Activated CD8-positive, alpha-beta memory T cell treated with anti-CD3 and anti-CD28 coated beads, Interleukin-2, amount 50 U/mL, for 1 hour (primary cell): ENCODE results near the gene DYNC1I1.

Experiments used
- DNase-seq: peaks from one replicate; pipeline ENCODE4 v3.0.0-alpha.2; 2020; ENCODE audit errors: extremely low read depth

DYNC1I1 gene

DNA sequence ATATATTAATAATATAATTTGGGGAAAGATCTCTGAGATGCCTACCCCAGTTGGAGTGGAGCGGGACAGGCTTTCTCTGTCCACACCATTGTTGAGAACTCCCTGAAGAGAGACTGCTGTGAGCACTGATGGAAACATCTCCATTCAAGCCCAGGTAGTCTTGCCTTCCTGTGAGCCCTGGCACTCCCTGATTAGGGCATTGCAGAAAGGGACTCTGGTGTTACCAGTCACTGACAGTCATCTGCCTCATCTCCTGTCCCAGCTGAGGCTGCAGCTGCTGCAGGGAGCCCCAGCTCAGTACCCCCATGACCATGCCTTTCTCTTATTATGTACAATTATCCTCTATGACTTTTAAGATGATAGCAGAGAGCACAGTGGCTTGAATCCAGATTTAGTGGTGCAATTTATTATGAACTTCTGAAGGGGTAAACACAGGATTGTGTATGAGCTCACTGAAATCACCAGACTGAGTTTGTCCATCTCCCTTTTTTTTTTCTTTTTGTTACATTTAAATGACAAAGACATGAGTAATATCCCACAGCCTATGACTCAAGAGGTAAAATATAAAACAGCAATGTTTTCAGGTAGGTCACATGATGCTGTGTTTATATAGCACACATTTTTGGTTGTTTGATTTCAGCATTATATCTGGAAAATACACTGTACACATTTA is 312.7 kb downstream of the DYNC1I1 start:
- no peak for DNase-seq

- DNase-seq: no peak
Observed at GRCh38 chr7:96085953-96086352, 313.6 kb downstream of the DYNC1I1 start.

- no peak for DNase-seq
Observed at GRCh38 chr7:96088579-96088978, 316.2 kb downstream of the DYNC1I1 start.

DNA sequence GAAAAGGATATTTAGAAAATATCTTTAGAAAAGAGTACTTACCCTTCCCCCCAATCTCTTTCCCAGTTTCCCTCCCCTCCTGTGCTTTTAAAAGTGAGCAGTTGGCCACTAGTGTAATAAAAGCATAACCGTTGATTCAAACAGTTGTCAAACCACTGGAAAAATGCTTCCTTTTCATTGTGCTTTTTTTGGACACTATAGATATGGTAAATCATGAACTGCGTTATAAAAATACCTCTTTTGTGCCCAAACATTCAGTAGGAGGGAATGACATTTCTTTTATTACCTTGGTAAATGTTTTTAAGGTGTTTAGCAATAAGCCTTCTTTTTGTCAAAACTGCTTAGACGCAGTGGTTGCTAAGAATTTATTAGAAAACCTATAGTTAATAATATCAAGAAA is 317.2 kb downstream of the DYNC1I1 start:
- DNase-seq: no peak

- DNase-seq: no peak
Observed at GRCh38 chr7:96090756-96091155, 318.4 kb downstream of the DYNC1I1 start.

- DNase-seq: no peak
Observed at GRCh38 chr7:96093435-96093834, 321.1 kb downstream of the DYNC1I1 start.

GRCh38 chr7:96097835-96098234 is 325.5 kb downstream of the DYNC1I1 start:
- no peak for DNase-seq

DNA sequence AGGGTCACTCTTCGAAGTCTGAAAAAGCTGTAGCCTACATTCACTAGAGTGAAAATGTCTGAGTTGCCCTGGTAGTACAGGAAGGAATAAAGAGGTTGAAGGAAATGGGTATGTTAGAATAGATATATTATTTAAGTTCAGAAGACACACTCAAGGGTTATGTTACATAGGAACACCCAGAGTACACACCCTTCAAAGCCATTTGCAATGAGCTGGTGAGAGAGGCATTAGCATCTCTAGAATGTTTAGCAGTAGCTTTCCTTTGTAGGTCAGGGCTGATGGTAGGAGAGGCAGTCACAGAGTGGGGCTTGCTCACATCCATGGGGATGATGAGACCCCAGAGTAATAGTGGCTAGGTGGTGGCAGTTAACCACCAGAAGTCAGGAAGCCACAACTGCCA is 328.4 kb downstream of the DYNC1I1 start:
- no peak for DNase-seq

GRCh38 chr7:96102096-96102811 is 329.9 kb downstream of the DYNC1I1 start:
- no peak for DNase-seq

- DNase-seq: no peak
Observed at GRCh38 chr7:96104984-96105383, 332.6 kb downstream of the DYNC1I1 start.

DNA sequence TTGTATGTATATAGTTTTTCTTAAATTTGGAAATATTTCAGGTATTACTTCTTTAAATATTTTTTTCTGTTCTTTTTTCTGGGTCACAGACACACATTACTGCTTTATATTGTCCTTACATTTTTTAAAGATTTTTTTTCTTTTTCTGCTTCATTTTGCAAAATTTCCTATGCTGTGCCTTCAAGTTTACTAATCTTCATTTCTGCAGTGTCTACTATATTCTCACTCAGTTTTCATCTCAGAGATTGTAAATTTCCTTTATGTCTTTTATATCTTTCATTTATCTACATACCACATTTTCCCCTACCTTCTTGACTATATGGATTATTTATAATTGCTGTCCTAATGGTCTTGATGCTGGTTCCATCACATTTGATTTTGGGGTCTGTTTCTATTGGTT is 339.1 kb downstream of the DYNC1I1 start:
- DNase-seq: no peak

DNA sequence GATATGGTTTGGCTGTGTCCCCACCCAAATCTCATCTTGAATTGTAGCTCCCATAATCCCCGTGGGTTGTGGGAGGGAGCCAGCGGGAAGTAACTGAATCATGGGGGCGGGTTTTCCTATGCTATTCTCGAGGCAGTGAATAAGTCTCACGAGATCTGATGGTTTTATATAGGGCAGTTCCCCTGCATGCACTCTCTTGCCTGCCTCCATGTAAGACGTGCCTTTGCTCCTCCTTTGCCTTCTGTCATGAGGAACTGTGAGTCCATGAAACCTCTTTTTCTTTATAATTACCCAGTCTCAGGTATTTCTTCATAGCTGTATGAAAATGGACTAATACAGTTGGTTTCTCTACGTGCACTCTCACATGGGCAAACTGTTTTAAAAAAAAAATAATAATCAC is 341.8 kb downstream of the DYNC1I1 start:
- DNase-seq: no peak

DNA sequence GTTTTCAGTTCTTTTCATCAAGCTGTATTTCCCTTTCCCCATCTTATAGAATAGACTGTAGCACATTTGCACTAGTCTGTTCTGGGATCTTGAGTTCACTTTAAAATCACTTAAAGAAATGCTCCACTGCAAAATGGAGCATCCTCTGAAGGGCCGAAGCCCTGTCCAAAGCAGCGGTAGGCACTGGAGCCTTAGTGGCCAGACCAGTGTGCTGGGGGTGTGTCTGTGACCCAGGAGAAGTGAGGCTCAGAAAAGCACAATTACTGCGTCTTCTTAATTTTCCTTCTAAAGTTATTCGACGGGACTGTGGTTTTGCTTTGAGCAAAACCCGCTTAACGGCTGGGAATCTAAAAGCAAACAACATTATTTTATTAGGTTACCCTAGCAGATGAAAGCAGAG is 343.8 kb downstream of the DYNC1I1 start:
- no peak for DNase-seq

DNA sequence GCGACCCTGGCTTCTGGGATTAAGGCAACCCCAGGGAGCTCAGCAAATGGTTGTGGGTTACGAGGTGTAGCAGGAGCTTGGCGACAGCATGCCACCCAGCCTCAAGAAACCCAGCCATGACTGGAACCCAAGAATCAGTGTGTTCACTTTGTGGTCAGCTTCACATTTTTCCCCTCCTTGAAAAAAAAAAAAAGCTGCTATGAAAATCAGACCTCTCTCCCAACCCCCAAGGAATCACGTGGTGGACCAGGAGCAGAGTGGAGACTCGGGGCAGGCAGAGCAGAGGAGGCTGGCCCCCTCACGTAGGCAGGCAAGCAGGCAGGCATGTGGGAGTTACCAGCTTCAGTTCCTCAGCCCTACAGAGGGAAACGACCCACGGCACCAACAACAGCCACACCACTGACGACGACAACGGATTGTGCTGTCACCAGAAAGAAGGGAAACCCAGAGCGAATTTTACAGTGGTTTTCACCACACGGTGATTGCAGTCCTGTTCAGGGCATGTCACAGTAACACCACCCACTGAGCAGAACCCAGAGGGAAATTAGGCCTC is 346.2 kb downstream of the DYNC1I1 start:
- no peak for DNase-seq

DNA sequence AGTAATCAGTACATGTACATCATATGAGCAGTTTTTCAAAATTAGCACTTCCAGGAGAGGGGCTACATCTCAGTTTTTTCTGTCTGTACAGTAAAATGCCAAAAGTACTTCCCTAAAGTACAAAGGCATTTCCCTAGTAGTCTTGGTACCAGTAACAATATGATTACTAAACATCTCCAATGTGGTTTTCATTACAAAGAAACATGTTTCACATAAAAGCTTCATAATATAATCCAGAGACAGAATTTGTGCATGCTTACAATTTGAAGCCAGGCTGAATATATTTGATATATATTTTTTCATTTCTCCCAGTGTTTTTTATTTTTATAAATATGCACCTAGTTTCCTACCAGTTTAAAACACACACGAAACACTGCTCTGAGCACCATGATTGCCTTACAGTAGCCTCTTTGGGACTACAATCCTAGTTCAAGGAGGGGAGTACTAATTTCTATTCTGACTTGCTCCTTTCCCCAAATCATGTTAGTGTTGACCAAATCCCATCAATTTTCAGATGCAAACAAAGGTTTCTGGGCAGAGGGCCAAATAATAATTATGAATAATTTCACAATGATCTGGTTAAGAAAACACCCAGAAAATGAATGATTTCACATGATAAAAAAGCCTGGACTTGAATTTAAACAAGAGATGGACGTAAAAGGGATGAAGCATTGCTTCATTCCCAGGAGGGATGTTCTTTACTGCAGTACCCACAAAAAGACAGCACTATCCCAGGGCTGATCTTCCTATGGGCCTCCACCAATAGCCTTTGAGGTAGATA is 348.3 kb downstream of the DYNC1I1 start:
- no peak for DNase-seq

GRCh38 chr7:96121752-96122151 is 349.4 kb downstream of the DYNC1I1 start:
- DNase-seq: no peak

DNA sequence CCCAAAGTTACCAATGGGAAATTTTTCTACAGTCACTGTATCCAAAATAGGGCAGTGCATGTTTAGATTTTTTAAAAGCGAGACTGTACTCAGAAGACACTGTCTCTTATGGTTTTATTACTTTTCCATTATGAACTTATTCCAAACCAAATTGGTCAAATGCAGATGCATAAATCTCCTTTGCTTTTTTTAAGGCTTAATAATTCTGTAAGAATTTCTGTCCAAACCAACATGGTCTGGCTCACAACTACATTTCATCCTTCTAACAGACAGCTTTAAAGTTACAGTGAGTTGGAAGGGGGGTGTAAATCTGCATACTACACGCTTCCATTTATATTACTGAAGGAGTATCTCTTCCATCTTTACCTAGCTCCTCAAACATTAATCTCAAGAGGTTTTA is 350.4 kb downstream of the DYNC1I1 start:
- DNase-seq: no peak

GRCh38 chr7:96126382-96126781 is 354.0 kb downstream of the DYNC1I1 start:
- DNase-seq: no peak

DNA sequence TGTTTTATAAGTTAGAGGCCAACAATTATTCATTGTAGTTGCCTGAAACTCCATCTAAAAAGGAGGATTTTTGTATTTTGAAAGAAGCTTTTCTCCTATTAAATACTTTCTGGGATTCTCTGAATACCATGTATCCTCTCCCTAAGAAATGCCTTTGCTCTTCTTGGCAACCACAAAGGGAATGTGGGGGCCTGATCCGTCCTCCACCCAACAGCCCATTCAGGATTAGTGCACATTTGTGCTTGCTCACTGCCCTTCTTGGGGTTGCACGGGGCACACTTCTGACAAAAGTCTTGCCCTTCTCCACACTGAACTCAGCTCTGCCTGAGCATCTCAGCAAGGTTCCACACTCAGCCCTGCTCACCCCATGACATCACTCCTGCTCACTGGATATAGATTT is 355.4 kb downstream of the DYNC1I1 start:
- no peak for DNase-seq

DNA sequence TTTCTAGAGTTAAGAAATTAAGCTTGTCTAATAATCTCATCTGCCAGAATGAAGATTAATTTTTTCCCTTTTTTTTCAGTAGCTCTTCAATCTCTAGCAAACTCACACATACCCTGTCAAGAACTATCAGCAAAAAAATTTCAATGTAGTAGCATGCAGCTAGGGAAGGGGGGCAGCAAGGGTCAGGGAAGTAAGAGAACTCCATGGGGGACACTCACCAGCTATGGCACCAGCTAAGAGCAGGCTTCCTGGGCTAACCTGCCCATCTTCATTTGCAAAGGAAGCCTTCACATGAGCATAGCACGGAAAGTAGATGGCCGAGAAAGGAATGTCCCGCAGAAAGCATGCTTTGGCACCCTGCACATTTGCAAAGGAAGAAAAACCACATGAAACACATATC is 359.2 kb downstream of the DYNC1I1 start:
- no peak for DNase-seq

DNA sequence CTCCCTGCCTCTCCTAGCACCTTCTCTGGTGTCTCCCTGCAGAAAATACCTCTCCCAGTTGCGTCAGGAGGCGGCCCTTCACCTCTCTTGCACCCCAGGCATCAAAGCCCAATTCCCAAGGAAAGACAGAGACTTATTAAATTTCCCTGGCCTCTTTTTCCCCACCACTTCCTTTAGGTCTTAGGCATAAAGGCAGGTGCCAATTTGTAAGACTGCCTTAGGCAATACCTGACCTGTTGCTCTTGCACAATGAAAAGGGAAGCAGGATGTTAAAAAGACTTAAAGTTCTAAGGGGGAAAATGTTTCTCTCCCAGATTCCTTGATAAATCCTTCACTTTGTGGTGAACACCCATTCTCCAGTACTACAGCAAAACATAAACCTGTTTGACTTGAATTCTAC is 362.9 kb downstream of the DYNC1I1 start:
- DNase-seq: no peak

DNA sequence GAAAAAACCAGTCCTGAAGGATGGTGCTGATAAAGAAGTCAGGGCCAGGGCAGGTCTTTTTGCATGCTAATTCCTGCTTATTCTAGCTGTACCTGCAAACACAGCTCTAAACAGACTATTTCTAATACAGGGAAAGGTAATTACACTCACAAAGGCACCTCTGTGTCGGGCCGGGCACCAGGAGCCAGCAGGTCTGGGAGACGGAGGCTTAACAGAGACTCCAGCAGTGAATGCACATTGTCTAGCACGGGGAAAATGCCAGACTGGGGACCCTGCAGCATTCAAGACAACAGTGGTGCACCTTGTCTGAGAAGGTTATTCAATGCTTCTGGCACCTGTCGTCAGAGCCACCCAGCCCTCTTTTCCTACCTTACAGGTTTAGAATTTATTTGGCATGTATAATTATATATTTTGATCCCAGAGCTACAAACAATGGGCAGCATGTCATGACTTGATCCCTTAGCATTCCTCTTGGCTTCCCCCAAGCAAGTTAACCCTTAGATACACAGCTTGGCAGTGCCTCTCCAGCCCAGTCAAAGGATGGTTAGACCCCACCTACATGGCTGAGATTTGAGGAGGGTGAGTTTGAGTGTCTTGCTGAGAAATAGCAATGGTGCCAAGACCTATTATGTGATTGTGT is 364.4 kb downstream of the DYNC1I1 start:
- DNase-seq: no peak
